HEK293 (cell line): Measurements from ENCODE around the gene MARVELD1.

ENCODE experiments used
- CTCF ChIA-PET: fragments of 350-600 bp; formaldehyde crosslinking; extraction: SDS; loops from one replicate; lab custom pipeline; 2021; ENCODE audit warnings: antibody characterized with exemption; lab: Yijun Ruan, JAX
- POLR2A ChIA-PET: fragments of 300-600 bp; formaldehyde crosslinking; extraction: SDS; loops from one replicate; lab custom pipeline; 2020; ENCODE audit warnings: antibody characterized with exemption, inconsistent platforms; lab: Yijun Ruan, JAX
- H3K27ac ChIP-seq: fragments of 200-500 bp; sonication (Bioruptor generic); 2 replicates; pipeline ENCODE4 v1.5.1; 2014; ENCODE audit warnings: low read depth, low read length, control low read depth, inconsistent platforms; ENCODE audit errors: extremely low read depth
- H3K36me3 ChIP-seq, 2 experiments: fragments of 200-500 bp in 1 of 2; sonication (Bioruptor generic) in 1 of 2; 1 replicate in 1 of 2; 2 replicates in 1 of 2; pipeline ENCODE4 v1.5.1; 2014 to 2017; ENCODE audit warnings: inconsistent platforms in 2 of 2, low read length in 2 of 2; ENCODE audit not compliant: control insufficient read depth in 2 of 2, insufficient read depth in 1 of 2
- H3K4me1 ChIP-seq: fragments of 200-500 bp; sonication (Bioruptor generic); 2 replicates; pipeline ENCODE4 v1.5.1; 2014; ENCODE audit warnings: mild to moderate bottlenecking, low read length, inconsistent platforms; ENCODE audit not compliant: control insufficient read depth, insufficient read depth
- H3K4me3 ChIP-seq: 2 replicates; pipeline ENCODE4 v1.5.1; 2011; ENCODE audit warnings: low read depth, mild to moderate bottlenecking, control low read depth, low read length, moderate library complexity
- H3K9me3 ChIP-seq: fragments of 200-500 bp; sonication (Bioruptor generic); 2 replicates; pipeline ENCODE4 v1.5.1; 2014; ENCODE audit warnings: low read depth, low read length, inconsistent platforms; ENCODE audit not compliant: control insufficient read depth, insufficient read depth
- SETDB1 ChIP-seq: IDR thresholded peaks from one replicate; pipeline ENCODE4 v1.6.1; 2017; ENCODE audit warnings: mild to moderate bottlenecking, low read length, moderate library complexity, mixed read lengths; ENCODE audit not compliant: insufficient read length
- TRIM28 ChIP-seq: IDR thresholded peaks from 2 replicates; pipeline ENCODE4 v1.6.1; 2011; ENCODE audit warnings: low read length, control low read depth, borderline replicate concordance
- YY2 ChIP-seq: fragments of 450-650 bp; formaldehyde crosslinking; IDR thresholded peaks from 2 replicates; pipeline ENCODE4 v1.5.1; 2016; ENCODE audit warnings: missing biosample characterization, missing genetic modification characterization
- ZBTB8A ChIP-seq: fragments of 450-650 bp; formaldehyde crosslinking; IDR thresholded peaks from 2 replicates; pipeline ENCODE4 v1.5.1; 2016; ENCODE audit warnings: missing biosample characterization, missing genetic modification characterization
- ZFP3 ChIP-seq: fragments of 450-650 bp; formaldehyde crosslinking; IDR thresholded peaks from 2 replicates; pipeline ENCODE4 v1.5.1; 2016; ENCODE audit warnings: low read depth, missing biosample characterization, missing genetic modification characterization
- ZIC2 ChIP-seq: fragments of 450-650 bp; formaldehyde crosslinking; IDR thresholded peaks from 2 replicates; pipeline ENCODE4 v1.5.1; 2016; ENCODE audit warnings: missing biosample characterization, missing genetic modification characterization
- ZNF133 ChIP-seq: fragments of 450-650 bp; formaldehyde crosslinking; IDR thresholded peaks from 2 replicates; pipeline ENCODE4 v1.5.1; 2016; ENCODE audit warnings: missing biosample characterization, missing genetic modification characterization
- ZNF140 ChIP-seq: fragments of 450-650 bp; formaldehyde crosslinking; IDR thresholded peaks from 2 replicates; pipeline ENCODE4 v1.5.1; 2016; ENCODE audit warnings: missing biosample characterization, missing genetic modification characterization
- ZNF16 ChIP-seq: fragments of 450-650 bp; formaldehyde crosslinking; IDR thresholded peaks from 2 replicates; pipeline ENCODE4 v1.5.1; 2016; ENCODE audit warnings: low read depth, missing biosample characterization, missing genetic modification characterization
- ZNF169 ChIP-seq: fragments of 450-650 bp; formaldehyde crosslinking; IDR thresholded peaks from 2 replicates; pipeline ENCODE4 v1.5.1; 2016; ENCODE audit warnings: missing biosample characterization, missing genetic modification characterization
- ZNF223 ChIP-seq: fragments of 450-650 bp; formaldehyde crosslinking; IDR thresholded peaks from 2 replicates; pipeline ENCODE4 v1.5.1; 2016; ENCODE audit warnings: missing biosample characterization, missing genetic modification characterization
- ZNF366 ChIP-seq: fragments of 450-650 bp; formaldehyde crosslinking; conservative IDR thresholded peaks from 2 replicates; pipeline ENCODE4 v1.5.1; 2016; ENCODE audit warnings: missing biosample characterization, missing genetic modification characterization
- ZNF391 ChIP-seq: fragments of 450-650 bp; formaldehyde crosslinking; IDR thresholded peaks from 2 replicates; pipeline ENCODE4 v1.5.1; 2016; ENCODE audit warnings: low read depth, missing biosample characterization, missing genetic modification characterization, borderline replicate concordance
- ZNF394 ChIP-seq: fragments of 450-650 bp; formaldehyde crosslinking; IDR thresholded peaks from 2 replicates; pipeline ENCODE4 v1.5.1; 2016; ENCODE audit warnings: missing biosample characterization, missing genetic modification characterization, mild to moderate bottlenecking, moderate library complexity, borderline replicate concordance
- ZNF433 ChIP-seq: fragments of 450-650 bp; formaldehyde crosslinking; IDR thresholded peaks from 2 replicates; pipeline ENCODE4 v1.5.1; 2016; ENCODE audit warnings: missing biosample characterization, missing genetic modification characterization, low read depth
- ZNF473 ChIP-seq: fragments of 450-650 bp; formaldehyde crosslinking; IDR thresholded peaks from 2 replicates; pipeline ENCODE4 v1.5.1; 2017; ENCODE audit warnings: missing biosample characterization, missing genetic modification characterization
- ZNF510 ChIP-seq: fragments of 450-650 bp; formaldehyde crosslinking; IDR thresholded peaks from 2 replicates; pipeline ENCODE4 v1.5.1; 2018; ENCODE audit warnings: mild to moderate bottlenecking, missing genetic modification characterization, missing biosample characterization; ENCODE audit not compliant: insufficient replicate concordance
- ZNF529 ChIP-seq: fragments of 450-650 bp; formaldehyde crosslinking; IDR thresholded peaks from 2 replicates; pipeline ENCODE4 v1.5.1; 2017; ENCODE audit warnings: missing genetic modification characterization, missing biosample characterization; ENCODE audit not compliant: insufficient replicate concordance
- ZNF558 ChIP-seq: fragments of 450-650 bp; formaldehyde crosslinking; IDR thresholded peaks from 2 replicates; pipeline ENCODE4 v1.5.1; 2016; ENCODE audit warnings: missing biosample characterization, missing genetic modification characterization
- ZNF560 ChIP-seq: fragments of 450-650 bp; formaldehyde crosslinking; IDR thresholded peaks from 2 replicates; pipeline ENCODE4 v1.5.1; 2017; ENCODE audit warnings: missing biosample characterization, missing genetic modification characterization, borderline replicate concordance
- ZNF596 ChIP-seq: fragments of 450-650 bp; IDR thresholded peaks from 2 replicates; pipeline ENCODE4 v1.5.0; 2018; ENCODE audit warnings: missing biosample characterization, mild to moderate bottlenecking, missing genetic modification characterization, moderate library complexity
- ZNF785 ChIP-seq: fragments of 450-650 bp; formaldehyde crosslinking; IDR thresholded peaks from 2 replicates; pipeline ENCODE4 v1.5.1; 2016; ENCODE audit warnings: missing biosample characterization, missing genetic modification characterization
- ZSCAN16 ChIP-seq: fragments of 450-650 bp; formaldehyde crosslinking; IDR thresholded peaks from 2 replicates; pipeline ENCODE4 v1.5.1; 2016; ENCODE audit warnings: missing biosample characterization, missing genetic modification characterization
- TF ChIP-seq, protein P1 (sequence below): fragments of 450-650 bp; formaldehyde crosslinking; IDR thresholded peaks from 2 replicates; pipeline ENCODE4 v1.5.1; 2017; ENCODE audit warnings: missing biosample characterization, missing genetic modification characterization
- TF ChIP-seq, protein P2 (sequence below): fragments of 450-650 bp; formaldehyde crosslinking; IDR thresholded peaks from 2 replicates; pipeline ENCODE4 v1.5.1; 2016; ENCODE audit warnings: missing biosample characterization, missing genetic modification characterization
- TF ChIP-seq, protein P3 (sequence below): fragments of 450-650 bp; formaldehyde crosslinking; IDR thresholded peaks from 2 replicates; pipeline ENCODE4 v1.5.1; 2017; ENCODE audit warnings: missing biosample characterization, missing genetic modification characterization
- TF ChIP-seq, protein P4 (sequence below): fragments of 450-650 bp; formaldehyde crosslinking; IDR thresholded peaks from 2 replicates; pipeline ENCODE4 v1.5.1; 2016; ENCODE audit warnings: missing biosample characterization, missing genetic modification characterization, borderline replicate concordance

MARVELD1 gene

DNA sequence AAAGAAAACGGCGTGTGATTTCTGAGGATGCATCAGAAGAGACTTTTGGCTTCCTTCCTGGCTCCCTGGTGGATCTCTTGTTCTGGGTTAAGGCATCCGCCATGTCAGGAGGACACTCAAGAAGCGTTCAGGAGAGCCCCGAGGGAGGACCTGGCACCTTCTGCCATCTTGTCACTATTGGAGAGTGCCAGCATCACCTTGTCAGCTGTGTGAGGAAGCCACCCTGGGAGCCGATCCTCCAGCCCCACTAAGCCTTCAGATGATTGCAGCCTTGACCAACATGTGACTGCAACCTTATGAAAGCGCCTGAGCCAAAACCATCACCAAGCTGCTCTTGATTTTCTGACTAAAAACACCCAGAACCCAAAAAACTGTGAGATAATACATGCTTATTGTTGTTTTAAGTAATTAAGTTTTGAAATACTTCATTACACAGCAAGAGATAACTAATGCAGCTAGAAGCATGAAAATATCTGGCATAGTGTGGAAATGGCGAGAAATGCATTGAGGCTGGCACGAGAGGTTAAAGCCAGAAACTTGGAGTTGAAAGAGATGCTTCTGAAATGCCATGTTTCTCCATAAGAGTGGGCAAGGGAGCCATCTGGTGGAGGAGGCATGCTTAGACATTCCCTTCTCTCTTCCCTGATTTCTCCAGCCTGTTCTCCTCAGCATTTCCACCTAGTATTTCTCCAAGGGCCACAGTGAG is 18.0 kb downstream of the MARVELD1 start (continued):
- TF ChIP-seq ZNF223 (tag by site-specific recombination): no peak
- TF ChIP-seq ZNF366 (tag by site-specific recombination): 0 out of 2 replicates have a peak, but pooled peaks have one; percentile 27
- TF ChIP-seq, protein P1, sequence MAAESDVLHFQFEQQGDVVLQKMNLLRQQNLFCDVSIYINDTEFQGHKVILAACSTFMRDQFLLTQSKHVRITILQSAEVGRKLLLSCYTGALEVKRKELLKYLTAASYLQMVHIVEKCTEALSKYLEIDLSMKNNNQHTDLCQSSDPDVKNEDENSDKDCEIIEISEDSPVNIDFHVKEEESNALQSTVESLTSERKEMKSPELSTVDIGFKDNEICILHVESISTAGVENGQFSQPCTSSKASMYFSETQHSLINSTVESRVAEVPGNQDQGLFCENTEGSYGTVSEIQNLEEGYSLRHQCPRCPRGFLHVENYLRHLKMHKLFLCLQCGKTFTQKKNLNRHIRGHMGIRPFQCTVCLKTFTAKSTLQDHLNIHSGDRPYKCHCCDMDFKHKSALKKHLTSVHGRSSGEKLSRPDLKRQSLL (tag by site-specific recombination): no peak
- peak; percentile 86; the same call in 1 of the 2 replicates for TF ChIP-seq ZNF558 (tag by site-specific recombination)
- 0 out of 2 replicates have a peak, but pooled peaks have one; percentile 40 for TF ChIP-seq ZNF391 (tag by site-specific recombination)
- no peak for TF ChIP-seq ZNF596
- TF ChIP-seq, protein P2, sequence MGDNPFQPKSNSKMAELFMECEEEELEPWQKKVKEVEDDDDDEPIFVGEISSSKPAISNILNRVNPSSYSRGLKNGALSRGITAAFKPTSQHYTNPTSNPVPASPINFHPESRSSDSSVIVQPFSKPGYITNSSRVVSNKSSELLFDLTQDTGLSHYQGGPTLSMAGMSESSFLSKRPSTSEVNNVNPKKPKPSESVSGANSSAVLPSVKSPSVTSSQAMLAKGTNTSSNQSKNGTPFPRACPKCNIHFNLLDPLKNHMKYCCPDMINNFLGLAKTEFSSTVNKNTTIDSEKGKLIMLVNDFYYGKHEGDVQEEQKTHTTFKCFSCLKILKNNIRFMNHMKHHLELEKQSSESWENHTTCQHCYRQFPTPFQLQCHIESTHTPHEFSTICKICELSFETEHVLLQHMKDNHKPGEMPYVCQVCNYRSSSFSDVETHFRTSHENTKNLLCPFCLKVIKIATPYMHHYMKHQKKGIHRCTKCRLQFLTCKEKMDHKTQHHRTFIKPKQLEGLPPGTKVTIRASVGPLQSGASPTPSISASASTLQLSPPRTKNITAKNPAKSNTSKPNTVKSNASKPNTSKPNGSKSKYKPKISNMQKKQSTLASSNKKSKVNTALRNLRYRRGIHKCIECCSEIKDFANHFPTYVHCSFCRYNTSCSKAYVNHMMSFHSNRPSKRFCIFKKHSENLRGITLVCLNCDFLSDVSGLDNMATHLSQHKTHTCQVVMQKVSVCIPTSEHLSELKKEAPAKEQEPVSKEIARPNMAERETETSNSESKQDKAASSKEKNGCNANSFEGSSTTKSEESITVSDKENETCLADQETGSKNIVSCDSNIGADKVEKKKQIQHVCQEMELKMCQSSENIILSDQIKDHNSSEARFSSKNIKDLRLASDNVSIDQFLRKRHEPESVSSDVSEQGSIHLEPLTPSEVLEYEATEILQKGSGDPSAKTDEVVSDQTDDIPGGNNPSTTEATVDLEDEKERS (tag by site-specific recombination): no peak
- TF ChIP-seq ZNF473: no peak
- no peak for TF ChIP-seq ZBTB8A (tag by site-specific recombination)
- TF ChIP-seq ZIC2 (tag by site-specific recombination): no peak
- no peak for TF ChIP-seq ZNF433
- no peak for TF ChIP-seq ZSCAN16 (tag by site-specific recombination)
- peak; percentile 31; the same call in 1 of the 2 replicates for TF ChIP-seq ZNF394 (tag by site-specific recombination)
- TF ChIP-seq ZNF785: no peak
- TF ChIP-seq ZNF510 (tag by site-specific recombination): no peak
- TF ChIP-seq ZNF133 (tag by site-specific recombination): no peak

DNA sequence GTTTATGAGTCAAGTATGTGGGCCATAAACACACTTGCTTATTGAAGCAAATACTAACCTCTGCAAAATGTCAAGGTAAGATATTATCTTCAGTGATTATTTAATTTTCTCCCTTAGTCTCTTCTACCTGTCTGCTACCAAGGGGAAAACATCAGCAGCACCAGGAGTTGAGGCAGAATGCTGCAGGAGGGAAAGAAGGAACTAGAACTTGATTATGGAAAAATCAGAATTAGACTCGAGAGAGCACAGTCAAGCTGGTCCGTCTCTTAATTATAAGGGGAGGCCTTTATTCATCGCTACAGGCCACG is 18.5 kb downstream of the MARVELD1 start:
- TF ChIP-seq SETDB1: no peak
- TF ChIP-seq ZNF366 (tag by site-specific recombination): 0 out of 2 replicates have a peak, but pooled peaks have one; percentile 5
- TF ChIP-seq ZNF16 (tag by site-specific recombination): no peak
- no peak for TF ChIP-seq ZNF169
- TF ChIP-seq, protein P3, sequence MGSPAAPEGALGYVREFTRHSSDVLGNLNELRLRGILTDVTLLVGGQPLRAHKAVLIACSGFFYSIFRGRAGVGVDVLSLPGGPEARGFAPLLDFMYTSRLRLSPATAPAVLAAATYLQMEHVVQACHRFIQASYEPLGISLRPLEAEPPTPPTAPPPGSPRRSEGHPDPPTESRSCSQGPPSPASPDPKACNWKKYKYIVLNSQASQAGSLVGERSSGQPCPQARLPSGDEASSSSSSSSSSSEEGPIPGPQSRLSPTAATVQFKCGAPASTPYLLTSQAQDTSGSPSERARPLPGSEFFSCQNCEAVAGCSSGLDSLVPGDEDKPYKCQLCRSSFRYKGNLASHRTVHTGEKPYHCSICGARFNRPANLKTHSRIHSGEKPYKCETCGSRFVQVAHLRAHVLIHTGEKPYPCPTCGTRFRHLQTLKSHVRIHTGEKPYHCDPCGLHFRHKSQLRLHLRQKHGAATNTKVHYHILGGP (tag by site-specific recombination): no peak
- 0 out of 2 replicates have a peak, but pooled peaks have one; percentile 1 for TF ChIP-seq ZNF391 (tag by site-specific recombination)
- no peak for TF ChIP-seq YY2 (tag by site-specific recombination)
- no peak for TF ChIP-seq ZNF140 (tag by site-specific recombination)
- TF ChIP-seq TRIM28: no peak
- no peak for TF ChIP-seq ZFP3 (tag by site-specific recombination)
- TF ChIP-seq ZNF133 (tag by site-specific recombination): no peak
- no peak for TF ChIP-seq ZNF560
- TF ChIP-seq, protein P4, sequence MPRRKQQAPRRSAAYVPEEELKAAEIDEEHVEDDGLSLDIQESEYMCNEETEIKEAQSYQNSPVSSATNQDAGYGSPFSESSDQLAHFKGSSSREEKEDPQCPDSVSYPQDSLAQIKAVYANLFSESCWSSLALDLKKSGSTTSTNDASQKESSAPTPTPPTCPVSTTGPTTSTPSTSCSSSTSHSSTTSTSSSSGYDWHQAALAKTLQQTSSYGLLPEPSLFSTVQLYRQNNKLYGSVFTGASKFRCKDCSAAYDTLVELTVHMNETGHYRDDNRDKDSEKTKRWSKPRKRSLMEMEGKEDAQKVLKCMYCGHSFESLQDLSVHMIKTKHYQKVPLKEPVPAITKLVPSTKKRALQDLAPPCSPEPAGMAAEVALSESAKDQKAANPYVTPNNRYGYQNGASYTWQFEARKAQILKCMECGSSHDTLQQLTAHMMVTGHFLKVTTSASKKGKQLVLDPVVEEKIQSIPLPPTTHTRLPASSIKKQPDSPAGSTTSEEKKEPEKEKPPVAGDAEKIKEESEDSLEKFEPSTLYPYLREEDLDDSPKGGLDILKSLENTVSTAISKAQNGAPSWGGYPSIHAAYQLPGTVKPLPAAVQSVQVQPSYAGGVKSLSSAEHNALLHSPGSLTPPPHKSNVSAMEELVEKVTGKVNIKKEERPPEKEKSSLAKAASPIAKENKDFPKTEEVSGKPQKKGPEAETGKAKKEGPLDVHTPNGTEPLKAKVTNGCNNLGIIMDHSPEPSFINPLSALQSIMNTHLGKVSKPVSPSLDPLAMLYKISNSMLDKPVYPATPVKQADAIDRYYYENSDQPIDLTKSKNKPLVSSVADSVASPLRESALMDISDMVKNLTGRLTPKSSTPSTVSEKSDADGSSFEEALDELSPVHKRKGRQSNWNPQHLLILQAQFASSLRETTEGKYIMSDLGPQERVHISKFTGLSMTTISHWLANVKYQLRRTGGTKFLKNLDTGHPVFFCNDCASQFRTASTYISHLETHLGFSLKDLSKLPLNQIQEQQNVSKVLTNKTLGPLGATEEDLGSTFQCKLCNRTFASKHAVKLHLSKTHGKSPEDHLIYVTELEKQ (tag by site-specific recombination): no peak
- no peak for TF ChIP-seq ZNF529 (tag by site-specific recombination)
- Histone ChIP-seq H3K27ac (no peak overlapping the region), H3K4me1 (no peaks in the 10 kb centered on the region), H3K9me3 (no peaks in the 10 kb centered on the region), H3K4me3 (no peak overlapping the region), H3K36me3 (no peaks in the 10 kb centered on the region)
- ChIA-PET POLR2A (interaction anchor here (0.9 kb wide), 1 partner anchor 55 kb away, joined by 3 read pairs; no protein-coding TSS in a partner anchor), CTCF (interaction anchor here (0.6 to 15.2 kb wide), 14 partner anchors 9 to 267 kb away, joined by 3 to 487 read pairs (median 6); partner anchors contain the start of genes AVPI1, MARVELD1 and PI4K2A)
